ENCODE measurements around the gene NBEA.

Gene NBEA

GRCh38 chr13:35716729-35717128 lies 774.7 kb downstream of the NBEA start:
- DNase-seq = no peak

- no peak for DNase-seq
Measured at GRCh38 chr13:35718084-35718483, 776.0 kb downstream of the NBEA start.

DNA sequence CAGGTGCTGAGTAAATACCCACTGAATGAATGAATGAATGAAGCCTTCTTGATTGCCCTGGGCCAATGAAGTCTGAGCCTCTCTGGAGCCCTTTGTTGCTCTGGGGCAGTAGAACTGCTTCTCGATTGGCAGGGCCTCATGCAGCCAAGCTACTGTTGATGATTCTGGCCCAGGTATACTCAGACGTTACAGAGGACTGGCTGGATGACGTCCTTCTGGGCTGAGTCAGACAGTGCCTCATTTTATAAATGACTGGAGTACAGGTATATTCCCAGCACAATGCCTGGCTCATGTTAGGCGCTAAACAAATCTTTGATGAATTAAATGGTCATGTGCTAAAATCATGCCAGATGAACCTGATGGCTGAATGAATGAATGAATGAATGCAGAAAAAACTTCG lies 778.2 kb downstream of the NBEA start:
- DNase-seq = no peak

DNA sequence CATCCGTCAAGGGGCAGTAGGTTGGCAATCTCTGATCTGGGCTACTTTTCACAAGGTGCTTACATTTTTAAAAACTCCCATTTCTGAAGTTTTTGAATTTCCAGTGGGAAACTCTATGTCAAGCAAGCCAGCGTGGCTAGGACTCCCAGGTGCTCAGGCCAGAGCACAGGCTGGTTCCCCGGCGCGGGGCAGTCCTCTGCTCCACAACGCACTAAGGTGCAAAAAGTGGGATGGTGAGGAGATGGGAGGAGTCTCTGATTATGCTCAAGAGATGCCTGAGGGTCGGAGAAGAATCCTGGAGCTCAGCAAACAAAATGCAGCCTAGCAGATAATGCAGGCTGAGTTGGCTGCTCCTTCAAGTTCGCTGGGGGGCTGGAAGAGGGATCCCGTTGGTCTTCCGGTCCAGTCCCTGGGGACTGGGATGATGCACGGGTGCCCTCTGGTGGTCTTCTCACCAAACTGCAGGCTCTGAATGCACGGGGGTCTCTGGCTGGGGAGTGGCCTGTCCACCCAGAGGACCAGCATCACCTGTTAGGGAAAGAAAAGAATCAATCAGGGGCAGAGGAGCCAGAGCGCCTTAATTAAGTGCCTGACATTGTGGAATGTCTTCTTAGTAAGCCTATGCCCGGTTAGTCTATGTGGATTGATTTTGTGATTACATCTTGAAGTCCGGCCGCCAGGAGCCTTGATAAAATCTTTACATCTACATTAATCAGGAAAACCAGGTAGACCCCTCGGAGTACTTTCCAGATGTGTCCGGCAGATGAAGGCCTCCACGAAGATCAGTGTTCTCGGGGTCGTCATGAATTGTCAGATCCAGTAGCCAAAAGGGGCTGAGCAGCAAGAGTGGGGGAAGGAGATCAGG lies 778.9 kb downstream of the NBEA start:
- DNase-seq = peak; percentile 26

All from CD4-positive, alpha-beta T cell treated with Interleukin-17A for 4 hours (primary cell).